GM21786 (cell line): ENCODE measurements around the gene CCNA1.

Source experiments
- ATAC-seq: cut with Tn5 transposase; IDR thresholded peaks from one replicate; pipeline ENCODE4 v1.9.1; 2021; ENCODE audit not compliant: unreplicated experiment

The CCNA1 gene

GRCh38 chr13:36432106-36432544 is at the start of gene CCNA1:
Gene CCNA1 (plus strand): TSS chr13:36432495. CDS start chr13:36433057, 562 bp downstream.
- ATAC-seq, result peak; percentile 53

GRCh38 chr13:36385489-36385888 is 46.8 kb upstream of the CCNA1 start:
- ATAC-seq, result no peak

- ATAC-seq, result no peak
Measured at GRCh38 chr13:36395280-36395679, 37.0 kb upstream of the CCNA1 start.

GRCh38 chr13:36405151-36405550 is 27.1 kb upstream of the CCNA1 start:
- no peak for ATAC-seq

- ATAC-seq, result no peak
Measured at GRCh38 chr13:36412736-36413135, 19.6 kb upstream of the CCNA1 start.

GRCh38 chr13:36413161-36413560 is 19.1 kb upstream of the CCNA1 start:
- no peak for ATAC-seq

- no peak for ATAC-seq
Measured at GRCh38 chr13:36414461-36414860, 17.8 kb upstream of the CCNA1 start.

- no peak for ATAC-seq
Measured at GRCh38 chr13:36417331-36417730, 15.0 kb upstream of the CCNA1 start.

GRCh38 chr13:36418022-36418805 is 14.1 kb upstream of the CCNA1 start:
- peak; percentile 95 for ATAC-seq

GRCh38 chr13:36420437-36420891 is 11.8 kb upstream of the CCNA1 start:
- peak; percentile 56 for ATAC-seq

- no peak for ATAC-seq
Measured at GRCh38 chr13:36421447-36421846, 10.8 kb upstream of the CCNA1 start.

GRCh38 chr13:36428086-36428485 is 4.2 kb upstream of the CCNA1 start:
- no peak for ATAC-seq

GRCh38 chr13:36430247-36431203 is 1.8 kb upstream of the CCNA1 start:
- ATAC-seq, result no peak

GRCh38 chr13:36431204-36432105 is 840 bp upstream of the CCNA1 start:
- ATAC-seq, result peak; percentile 34

GRCh38 chr13:36436811-36437210 is 4.5 kb downstream of the CCNA1 start:
- ATAC-seq, result no peak

- ATAC-seq, result no peak
Measured at GRCh38 chr13:36438594-36439483, 6.5 kb downstream of the CCNA1 start.

- no peak for ATAC-seq
Measured at GRCh38 chr13:36445278-36445677, 13.0 kb downstream of the CCNA1 start.

- ATAC-seq, result no peak
Measured at GRCh38 chr13:36445891-36446351, 13.6 kb downstream of the CCNA1 start.

- ATAC-seq, result no peak
Measured at GRCh38 chr13:36447501-36447900, 15.2 kb downstream of the CCNA1 start.

GRCh38 chr13:36450534-36450933 is 18.2 kb downstream of the CCNA1 start:
- no peak for ATAC-seq
